ENCODE data around the gene FBXO11.

Gene FBXO11

DNA sequence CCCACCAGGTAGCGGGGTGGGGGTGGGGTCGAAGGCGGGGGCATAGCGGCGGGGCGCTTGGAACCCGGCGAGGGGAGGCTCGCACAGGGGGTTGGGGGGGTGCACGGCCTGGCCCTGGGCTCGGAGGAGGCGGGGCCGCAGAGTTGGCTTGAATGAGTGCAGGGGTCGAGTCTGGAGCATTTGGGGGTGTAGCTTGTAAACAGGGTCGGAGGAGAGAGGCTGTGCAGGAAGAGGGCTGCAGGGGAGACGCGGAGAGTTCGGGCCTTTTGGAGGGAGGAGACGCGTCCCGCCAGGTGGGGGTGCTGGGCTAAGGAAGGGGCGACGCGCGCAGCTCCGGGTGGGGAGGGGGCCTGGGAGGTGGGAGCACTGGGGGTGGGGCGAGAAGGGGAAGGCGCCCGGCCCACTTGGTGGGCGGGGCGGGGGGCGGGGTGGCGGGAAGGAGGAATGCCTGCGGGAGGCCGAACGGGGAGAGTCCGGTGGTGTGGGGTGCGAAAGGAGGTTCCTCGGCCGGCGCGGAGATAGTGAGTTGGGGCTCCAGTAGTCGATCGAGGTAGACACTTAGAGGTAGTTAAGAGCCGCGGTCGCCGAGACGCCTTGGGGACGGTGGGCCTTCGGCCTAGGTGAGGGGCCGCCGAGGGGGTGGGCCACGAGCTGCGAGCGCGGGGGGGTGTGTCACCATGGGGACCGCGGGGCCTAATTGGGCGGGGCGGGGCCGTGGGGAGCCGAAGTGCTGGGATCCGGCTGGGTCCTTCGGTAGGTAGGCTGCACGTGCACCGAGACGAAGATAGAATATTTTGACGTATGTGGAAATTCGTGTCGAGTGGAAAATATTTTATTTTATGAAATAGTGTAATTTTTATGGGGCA is 122.6 kb downstream of the FBXO11 start:
- DNase-seq (ENCODE audit: low spot score): peak; percentile 73

DNA sequence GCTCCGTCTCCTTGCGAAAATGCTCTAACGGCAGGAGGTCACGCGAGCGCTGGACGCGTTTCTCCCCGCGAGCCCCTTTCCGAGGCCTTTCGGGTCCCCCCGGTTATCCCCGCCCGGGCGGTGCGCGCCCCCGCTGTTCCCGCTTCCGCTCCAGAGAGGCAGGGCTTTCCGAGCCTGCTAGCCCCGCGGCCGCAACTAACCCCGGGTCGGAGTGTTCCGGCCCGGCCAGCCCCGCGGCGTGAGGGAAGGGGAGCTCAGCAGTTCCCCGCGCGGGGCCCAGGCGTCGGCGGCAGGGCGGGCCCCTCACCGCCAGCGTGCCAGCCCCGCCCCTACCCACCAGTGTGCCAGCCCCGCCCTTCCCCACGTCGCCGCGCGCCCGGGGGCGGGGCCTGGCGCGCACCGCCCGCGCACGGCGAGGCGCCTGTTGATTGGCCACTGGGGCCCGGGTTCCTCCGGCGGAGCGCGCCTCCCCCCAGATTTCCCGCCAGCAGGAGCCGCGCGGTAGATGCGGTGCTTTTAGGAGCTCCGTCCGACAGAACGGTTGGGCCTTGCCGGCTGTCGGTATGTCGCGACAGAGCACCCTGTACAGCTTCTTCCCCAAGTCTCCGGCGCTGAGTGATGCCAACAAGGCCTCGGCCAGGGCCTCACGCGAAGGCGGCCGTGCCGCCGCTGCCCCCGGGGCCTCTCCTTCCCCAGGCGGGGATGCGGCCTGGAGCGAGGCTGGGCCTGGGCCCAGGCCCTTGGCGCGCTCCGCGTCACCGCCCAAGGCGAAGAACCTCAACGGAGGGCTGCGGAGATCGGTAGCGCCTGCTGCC is 123.4 kb downstream of the FBXO11 start, which contains the start of gene MSH6:
Gene MSH6, plus strand, starts transcription at position 475 of the 815 bp plus-strand sequence. Its CDS starts 89 bp downstream, at position 564.
- DNase-seq (ENCODE audit: low spot score): peak; percentile 98

DNA sequence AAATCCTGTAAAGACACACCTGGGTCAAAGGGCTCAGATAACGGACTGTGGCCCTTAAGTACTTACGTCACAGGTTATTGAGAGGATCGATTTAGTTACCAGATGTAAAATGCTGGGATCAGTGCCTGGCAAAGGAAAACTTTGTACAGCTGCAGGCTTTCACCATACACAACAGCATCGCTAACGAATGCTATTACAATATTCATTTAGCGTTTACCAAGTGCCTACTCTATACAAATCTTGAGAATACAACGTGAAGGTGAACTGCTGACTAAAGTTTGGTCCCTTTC is 124.0 kb downstream of the FBXO11 start:
- no peak for DNase-seq (ENCODE audit: low spot score)

DNA sequence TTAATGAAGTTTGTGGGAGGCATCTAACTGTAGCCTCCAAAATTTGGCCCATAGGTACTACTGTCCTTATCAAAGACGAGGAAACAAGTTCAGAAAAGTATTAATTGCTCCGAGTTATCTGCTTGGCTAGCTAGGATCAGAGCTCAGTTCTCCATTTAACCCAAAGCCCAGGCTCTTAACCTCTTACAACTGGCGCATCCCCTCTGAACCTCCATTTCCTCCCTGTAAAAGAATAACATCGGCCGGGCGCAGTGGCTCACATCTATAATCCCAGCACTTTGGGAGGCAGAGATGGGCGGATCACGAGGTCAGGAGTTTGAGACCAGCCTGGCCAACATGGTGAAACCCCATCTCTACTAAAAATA is 126.9 kb downstream of the FBXO11 start:
- DNase-seq (ENCODE audit: low spot score): no peak

DNA sequence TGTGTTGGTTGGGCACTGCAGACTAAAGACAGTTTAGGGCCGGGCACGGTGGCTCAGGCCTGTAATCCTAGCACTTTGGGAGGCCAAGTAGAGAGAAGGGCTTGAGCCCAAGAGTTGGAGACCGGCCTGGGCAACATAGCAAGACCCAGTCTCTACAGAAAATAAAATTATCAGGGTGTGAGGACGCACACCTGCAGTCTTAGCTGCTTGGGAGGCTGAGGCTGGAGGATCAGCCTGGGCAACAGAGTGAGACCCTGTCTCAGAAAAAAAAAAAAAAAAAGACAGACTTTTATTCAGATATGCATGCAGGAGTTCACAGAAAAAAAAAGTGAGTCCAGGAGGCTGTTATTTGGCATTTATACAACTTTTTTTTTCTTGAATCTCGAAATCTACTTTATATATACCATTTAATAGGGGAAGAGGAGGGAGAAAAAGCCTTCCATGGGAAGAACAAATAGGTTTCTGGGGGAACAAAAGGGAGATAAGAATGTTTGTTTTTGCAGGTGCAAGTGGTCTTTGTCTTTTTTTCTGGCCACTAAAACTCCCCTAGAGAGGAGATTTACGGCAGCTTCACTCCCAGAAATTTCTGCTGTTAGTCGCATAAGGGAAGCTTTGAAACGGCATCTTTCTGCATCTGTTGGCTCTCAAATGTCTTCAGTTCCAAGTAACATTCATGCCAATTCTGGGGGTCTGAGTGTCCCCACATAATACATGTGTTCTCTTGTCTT is 127.4 kb downstream of the FBXO11 start:
- no peak for DNase-seq (ENCODE audit: low spot score)

DNA sequence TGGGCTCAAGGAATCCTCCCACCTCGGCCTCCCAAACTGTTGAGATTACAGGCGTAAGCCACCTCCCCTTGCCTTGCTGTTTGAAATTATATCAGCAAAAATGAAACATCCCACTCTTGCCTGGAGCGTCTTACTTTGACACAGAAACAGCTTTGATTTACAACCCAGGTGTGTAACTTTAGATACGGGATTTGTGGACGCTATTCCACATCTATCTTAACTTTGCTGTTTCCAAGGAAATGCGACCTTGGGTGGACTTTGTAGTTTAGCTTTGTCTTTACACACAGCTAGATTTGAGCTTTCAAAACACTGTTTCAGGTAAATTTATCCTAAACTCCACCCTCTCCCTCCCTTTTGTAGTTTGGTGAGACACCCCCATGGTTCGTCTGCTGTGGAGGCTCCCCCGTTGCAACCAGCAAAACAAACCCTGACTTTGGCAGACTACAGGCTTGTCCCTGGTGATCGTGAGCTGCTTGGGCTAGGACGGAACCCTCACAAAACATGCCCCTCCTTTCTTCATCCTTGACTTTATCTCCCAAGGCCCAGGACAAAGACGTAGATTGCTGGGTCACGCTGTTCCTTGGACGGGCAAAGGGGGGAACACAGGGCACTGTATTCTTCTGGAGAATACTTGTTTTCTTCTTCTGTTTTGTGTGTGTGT is 128.9 kb downstream of the FBXO11 start:
- DNase-seq (ENCODE audit: low spot score): no peak

DNA sequence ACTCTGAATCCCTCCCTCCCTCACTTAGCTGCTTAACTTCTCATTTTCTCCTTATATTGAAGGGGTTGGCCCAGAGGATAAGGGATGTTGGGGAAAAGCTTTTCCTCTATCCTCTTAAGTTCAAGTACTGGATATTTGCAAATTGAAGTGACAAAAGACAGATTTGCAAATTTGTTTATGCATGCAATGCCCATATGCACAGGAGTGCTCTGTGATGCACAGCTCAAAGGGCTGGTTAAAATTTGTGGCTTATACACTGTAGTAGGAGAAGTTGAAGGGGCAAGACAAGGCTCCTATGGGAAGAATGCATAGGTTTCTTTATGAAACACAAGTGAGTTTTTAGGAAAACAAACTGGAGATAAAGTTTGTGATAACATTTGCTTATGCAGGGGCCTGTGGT is 131.7 kb downstream of the FBXO11 start:
- no peak for DNase-seq (ENCODE audit: low spot score)

DNA sequence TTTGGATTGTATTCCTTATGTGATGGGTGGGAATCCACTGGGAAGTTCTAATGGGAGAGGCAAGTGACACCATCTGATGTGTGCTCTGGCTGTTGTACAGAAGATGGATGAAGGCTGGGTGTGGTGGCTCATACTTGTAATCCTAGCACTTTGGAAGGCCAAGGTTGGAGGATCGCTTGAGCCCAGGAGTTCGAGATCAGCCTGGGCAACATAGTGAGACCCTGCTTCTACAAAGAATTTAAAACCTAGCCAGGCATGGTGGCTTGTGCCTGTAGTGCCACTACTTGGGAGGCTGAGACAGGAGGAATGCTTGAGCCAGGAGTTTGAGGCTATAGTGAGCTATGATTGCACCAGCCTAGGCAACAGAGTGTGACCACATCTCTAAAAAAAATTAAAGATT is 134.0 kb downstream of the FBXO11 start:
- no peak for DNase-seq (ENCODE audit: low spot score)

DNA sequence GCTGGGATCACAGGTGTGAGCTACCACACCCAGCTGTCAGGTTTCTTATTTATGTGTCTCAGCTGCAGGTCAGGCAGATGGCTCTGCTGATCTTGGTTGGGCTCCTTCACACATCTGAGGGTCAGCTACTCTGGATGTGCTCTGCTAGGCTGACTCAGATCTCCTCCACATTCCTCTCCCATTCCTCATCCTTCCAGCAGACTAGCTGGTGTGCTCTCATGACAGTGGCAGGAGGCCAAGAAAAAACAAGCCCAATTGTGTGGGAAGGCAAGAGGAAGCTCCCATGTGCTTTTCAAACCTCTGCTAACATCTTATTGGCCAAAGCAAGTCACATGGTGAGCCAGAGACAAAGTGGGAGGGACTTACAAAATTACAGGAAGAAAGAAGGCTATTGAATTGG is 135.1 kb downstream of the FBXO11 start:
- DNase-seq (ENCODE audit: low spot score): peak; percentile 58

DNA sequence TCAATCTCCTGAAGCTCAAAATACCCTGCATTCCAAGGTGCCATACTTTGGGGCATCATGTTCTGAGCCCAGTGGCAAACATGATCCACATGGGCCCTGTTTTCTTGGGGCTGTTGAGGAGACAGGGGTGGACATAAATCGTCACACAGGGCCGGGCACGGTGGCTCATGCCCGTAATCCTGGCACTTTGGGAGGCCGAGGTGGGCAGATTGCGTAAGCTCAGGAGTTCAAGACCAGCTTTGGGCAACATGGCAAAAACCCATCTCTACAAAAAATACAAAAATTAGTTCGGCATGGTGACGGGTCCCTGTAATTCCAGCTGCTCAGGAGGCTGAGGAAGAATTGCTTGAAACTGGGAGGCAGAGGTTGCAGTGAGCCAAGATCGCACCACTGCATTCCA is 137.0 kb downstream of the FBXO11 start:
- DNase-seq (ENCODE audit: low spot score): no peak

DNA sequence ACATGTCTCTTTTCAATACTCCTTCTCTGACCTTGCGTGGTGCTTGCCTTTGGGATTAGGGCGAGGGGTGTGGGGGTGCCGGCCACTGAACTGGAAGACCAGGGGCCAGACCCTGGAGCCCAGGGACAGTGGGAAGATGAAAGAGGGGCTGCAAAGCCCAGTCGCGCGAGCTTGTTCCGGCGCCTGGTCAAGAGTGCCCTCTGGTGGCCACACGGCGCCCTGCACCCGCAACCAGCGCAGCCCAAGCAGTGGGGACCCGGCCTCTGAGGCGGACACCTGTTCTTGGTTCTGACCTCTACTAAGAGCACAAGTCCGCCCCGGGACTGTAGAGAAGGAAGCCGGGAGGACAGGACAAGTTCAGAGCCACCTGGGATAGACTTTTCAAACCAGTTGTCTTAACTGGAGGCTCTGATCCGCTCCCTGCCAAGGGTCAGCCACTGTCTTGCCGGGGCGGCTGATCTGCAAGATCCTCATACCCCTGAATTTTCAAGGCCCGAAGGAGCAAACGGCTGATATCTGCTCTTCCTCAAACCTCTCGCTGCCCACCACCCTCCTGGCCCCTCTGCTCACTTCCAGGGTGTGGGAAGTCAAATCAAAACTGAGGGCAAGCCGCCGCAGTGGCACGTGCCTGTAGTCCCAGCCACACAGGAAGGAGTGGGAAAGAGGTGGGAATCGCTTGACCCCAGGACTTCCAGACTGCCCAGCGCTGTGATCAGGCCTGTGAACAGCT is 138.3 kb downstream of the FBXO11 start:
- peak; percentile 54 for DNase-seq (ENCODE audit: low spot score)

DNA sequence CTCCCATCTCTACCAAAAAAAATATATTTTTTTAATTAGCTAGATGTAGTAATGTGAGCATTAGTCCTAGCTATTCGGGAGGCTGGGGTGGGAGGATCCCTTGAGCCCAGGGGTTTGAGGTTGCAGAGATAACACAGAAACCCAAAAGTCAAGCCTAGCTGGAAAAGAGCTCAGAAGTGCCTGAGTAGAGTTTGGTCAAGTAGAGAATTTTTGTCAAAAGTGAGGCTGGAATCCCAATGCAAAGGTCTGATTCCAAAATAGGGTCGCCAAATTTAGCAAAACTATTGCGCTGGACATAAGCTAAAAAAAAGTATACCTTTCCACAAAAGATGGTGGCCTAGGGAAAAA is 138.8 kb downstream of the FBXO11 start:
- DNase-seq (ENCODE audit: low spot score): no peak

DNA sequence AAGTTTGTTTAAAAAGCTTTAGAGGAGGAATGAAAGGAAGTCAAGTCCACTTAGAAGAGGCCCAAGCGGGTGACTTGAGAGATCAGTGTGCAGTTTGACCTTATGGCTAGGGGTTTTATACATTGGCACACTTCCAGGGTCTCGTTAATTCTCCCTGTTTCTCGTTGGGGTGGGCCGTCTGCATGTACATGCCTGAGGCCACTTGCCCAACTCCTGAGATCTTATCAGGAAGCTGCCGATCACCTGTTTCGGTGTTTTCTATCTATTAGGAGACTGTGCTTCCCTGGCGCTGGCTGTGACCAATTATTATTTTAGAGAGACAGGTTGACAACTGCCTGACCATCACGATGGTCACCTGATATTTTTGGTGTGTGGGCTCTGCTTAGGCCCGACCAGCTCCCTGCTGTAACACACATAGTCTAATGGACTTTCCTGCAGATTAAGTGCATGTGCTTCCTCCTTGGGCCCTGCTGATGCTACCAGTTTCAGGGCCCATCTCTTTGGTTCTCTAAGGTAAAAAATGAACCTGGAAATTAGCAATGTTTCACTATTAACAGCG is 154.4 kb downstream of the FBXO11 start:
- no peak for DNase-seq (ENCODE audit: low spot score)

DNA sequence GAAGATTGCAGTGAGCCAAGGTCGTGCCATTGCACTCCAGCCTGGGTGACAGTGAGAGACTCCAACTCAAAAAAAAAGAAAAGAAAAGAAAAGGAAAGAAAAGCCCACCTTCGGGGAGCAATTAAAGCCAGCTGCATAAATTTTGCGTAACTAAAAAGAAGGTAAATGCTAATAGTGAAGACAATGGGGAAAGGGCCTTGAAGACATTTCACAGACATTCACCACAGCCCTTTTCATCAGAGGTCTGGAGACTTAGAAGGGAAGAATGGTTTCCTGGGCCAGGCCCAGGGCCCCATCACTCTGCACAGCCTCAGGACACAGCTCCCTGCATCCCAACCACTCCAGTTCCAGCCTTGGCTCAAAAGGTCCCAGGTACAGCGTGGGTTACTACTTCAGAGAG is 158.4 kb downstream of the FBXO11 start:
- DNase-seq (ENCODE audit: low spot score): no peak

DNA sequence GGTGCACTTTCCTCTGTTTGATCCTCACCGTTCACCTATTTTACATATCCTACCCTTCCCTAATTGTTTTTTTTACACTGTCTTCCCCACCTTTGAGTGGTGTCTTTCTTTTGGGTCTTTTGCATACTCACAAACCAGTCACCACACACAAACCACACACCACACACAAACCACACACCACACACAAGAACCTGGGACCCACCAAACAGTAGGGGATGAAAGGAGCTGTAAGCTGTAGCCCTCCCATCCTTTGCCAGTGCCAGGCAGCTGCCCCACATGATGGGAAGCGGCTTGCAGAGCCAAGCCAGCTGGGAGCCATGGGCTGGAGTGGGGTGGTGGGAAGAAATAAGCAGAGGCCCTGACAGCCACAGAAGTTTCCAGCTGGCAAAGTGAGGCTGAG is 162.2 kb downstream of the FBXO11 start:
- no peak for DNase-seq (ENCODE audit: low spot score)

DNA sequence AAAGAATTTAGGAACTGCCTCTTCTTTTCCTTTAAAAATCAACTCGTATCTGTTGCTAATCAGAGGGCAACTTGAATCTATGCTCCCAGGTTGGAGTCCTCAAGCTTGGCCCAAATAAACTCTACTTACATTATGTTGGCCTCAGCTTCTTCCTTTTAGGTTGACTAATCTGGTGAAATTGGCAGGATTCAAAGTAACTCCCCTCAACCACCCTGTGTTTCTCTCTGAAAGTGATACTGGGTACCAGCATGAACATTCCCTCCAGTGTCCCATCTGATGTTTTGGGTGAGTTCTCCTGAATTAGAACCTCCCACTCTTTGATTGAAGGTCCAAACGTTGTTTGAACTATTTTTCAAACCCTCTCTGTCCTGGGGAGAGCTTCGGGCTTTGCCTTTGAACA is 164.7 kb downstream of the FBXO11 start:
- no peak for DNase-seq (ENCODE audit: low spot score)

DNA sequence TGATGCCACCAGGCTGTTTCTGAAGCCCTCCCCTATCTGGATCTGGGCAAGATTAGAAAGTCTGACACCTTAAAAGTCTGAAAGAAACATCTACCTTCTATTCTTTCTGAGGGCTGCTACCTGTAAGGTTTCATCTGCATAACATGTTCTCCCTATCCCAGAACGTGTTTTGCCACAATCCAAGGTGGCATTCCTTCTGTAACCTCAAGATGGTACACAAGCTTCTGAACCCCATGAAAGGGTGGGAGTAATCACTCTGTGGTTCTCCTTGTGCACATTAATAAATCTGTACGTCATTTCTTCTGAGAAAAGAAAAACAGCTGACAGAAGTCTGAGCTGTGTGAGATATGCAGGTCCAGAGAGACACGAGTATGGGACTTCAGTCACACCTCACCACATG is 165.2 kb downstream of the FBXO11 start:
- no peak for DNase-seq (ENCODE audit: low spot score)
